ENCODE data around the gene TMCC1.
"Not testable (repeated sequence)": the region's sequence is repeated elsewhere in the genome, so short reads cannot be mapped to it uniquely, and the experiment has no call there.

DNA sequence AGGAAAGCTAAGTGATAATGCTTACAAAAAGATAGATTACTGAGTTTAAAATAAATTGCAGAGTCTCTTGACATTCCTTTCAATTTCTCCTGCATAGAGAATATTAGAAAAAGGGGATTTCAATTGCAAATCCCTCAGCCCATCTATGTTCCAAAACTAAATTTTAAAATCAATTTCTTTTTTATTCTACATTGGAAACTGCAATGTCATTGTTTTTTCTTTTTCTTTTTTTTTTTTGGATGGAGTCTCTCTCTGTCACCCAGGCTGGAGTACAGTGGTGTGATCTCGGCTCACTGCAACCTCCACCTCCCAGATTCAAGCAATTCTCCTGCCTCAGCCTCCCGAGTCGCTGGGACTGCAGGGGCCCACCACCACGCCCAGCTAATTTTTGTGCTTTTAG, 15.7 kb upstream of the TMCC1 start:
- TF ChIP-seq, protein P1, sequence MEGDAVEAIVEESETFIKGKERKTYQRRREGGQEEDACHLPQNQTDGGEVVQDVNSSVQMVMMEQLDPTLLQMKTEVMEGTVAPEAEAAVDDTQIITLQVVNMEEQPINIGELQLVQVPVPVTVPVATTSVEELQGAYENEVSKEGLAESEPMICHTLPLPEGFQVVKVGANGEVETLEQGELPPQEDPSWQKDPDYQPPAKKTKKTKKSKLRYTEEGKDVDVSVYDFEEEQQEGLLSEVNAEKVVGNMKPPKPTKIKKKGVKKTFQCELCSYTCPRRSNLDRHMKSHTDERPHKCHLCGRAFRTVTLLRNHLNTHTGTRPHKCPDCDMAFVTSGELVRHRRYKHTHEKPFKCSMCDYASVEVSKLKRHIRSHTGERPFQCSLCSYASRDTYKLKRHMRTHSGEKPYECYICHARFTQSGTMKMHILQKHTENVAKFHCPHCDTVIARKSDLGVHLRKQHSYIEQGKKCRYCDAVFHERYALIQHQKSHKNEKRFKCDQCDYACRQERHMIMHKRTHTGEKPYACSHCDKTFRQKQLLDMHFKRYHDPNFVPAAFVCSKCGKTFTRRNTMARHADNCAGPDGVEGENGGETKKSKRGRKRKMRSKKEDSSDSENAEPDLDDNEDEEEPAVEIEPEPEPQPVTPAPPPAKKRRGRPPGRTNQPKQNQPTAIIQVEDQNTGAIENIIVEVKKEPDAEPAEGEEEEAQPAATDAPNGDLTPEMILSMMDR (IDR thresholded peaks at IDR 0.05), result not testable (repeated sequence)
- not testable (repeated sequence) for TF ChIP-seq EP300, POLR2A (IDR thresholded peaks at IDR 0.05)
